H1 (cell line): ENCODE results near the gene BRPF1. TPM values are rescaled to one million over a fixed set of nuclear protein-coding genes. Genes with fewer than 3 reads are reported as not detected.

Experiments used
- CTCF ChIA-PET: fragments of 300-600 bp; sonication (Branson Sonifier 250); formaldehyde crosslinking; loops from one replicate; lab custom pipeline; 2021; ENCODE audit not compliant: partially characterized antibody; lab: Charles Lee
- POLR2A ChIA-PET: fragments of 300-600 bp; sonication (Branson Sonifier 250); formaldehyde crosslinking; loops from one replicate; lab custom pipeline; 2021; ENCODE audit warnings: inconsistent platforms; ENCODE audit not compliant: partially characterized antibody; lab: Charles Lee
- DNase-seq, 2 experiments: peaks; one replicate each; pipeline versions ENCODE4 v3.0.0 to v3.0.0-alpha.2; 2010 to 2022; ENCODE audit warnings: low spot score in 2 of 2, low read depth in 1 of 2, mixed read lengths in 1 of 2
- FAIRE-seq: peaks from 2 replicates; lab custom pipeline; 2011; peaks lifted over from hg19 to GRCh38; lab: Jason Lieb, UNC
- H2AFZ ChIP-seq: 2 replicates; pipeline ENCODE4 v1.8.1; 2012; ENCODE audit warnings: low read length, inconsistent platforms
- H2AK5ac ChIP-seq: 2 replicates; pipeline ENCODE4 v1.6.1; 2013; ENCODE audit warnings: low read depth, low read length
- H2BK120ac ChIP-seq: replicated peaks from 2 replicates; pipeline ENCODE3; 2013; ENCODE audit warnings: low read depth, low read length, inconsistent platforms
- H2BK12ac ChIP-seq: 2 replicates; pipeline ENCODE4 v1.6.1; 2013; ENCODE audit warnings: low read depth, low read length
- H2BK15ac ChIP-seq: 2 replicates; pipeline ENCODE4 v1.6.1; 2013; ENCODE audit warnings: low read length
- H2BK20ac ChIP-seq: 2 replicates; pipeline ENCODE4 v1.6.1; 2013; ENCODE audit warnings: low read length
- H2BK5ac ChIP-seq: 2 replicates; pipeline ENCODE4 v1.6.1; 2013; ENCODE audit warnings: low read depth, low read length
- H3K14ac ChIP-seq: 2 replicates; pipeline ENCODE4 v1.6.1; 2013; ENCODE audit warnings: inconsistent platforms; ENCODE audit not compliant: insufficient read length
- H3K18ac ChIP-seq: 2 replicates; pipeline ENCODE4 v1.6.1; 2013; ENCODE audit warnings: low read length; ENCODE audit errors: extremely low read depth
- H3K23ac ChIP-seq: 2 replicates; pipeline ENCODE4 v1.6.1; 2013; ENCODE audit warnings: inconsistent platforms; ENCODE audit not compliant: insufficient read length
- H3K23me2 ChIP-seq: 2 replicates; pipeline ENCODE4 v1.6.1; 2013; ENCODE audit warnings: low read depth, low read length
- H3K27ac ChIP-seq: 2 replicates; pipeline ENCODE4 v1.6.1; 2011; ENCODE audit warnings: low read depth, low read length, inconsistent platforms
- H3K27me3 ChIP-seq, 4 experiments: replicated peaks in 1 of 4; 1 replicate in 1 of 4; 2 replicates in 3 of 4; pipeline versions ENCODE4 v1.6.1 to v1.8.1; 2011 to 2013; ENCODE audit warnings: low read length in 3 of 4, mild to moderate bottlenecking in 3 of 4, inconsistent platforms in 2 of 4, mixed read lengths in 2 of 4, moderate library complexity in 1 of 4; ENCODE audit not compliant: control insufficient read depth in 3 of 4, insufficient read depth in 3 of 4; ENCODE audit errors: extremely low read depth in 1 of 4
- H3K36me3 ChIP-seq, 4 experiments: 2 replicates each; pipeline versions ENCODE4 v1.6.1 to v1.8.1; 2011 to 2013; ENCODE audit warnings: mild to moderate bottlenecking in 4 of 4, low read length in 3 of 4, moderate library complexity in 2 of 4, control low read depth in 1 of 4, inconsistent platforms in 1 of 4; ENCODE audit not compliant: insufficient read depth in 4 of 4, control insufficient read depth in 2 of 4
- H3K4ac ChIP-seq: replicated peaks from 2 replicates; pipeline ENCODE3; 2013; ENCODE audit warnings: low read length, low read depth, mixed read lengths, inconsistent platforms; ENCODE audit not compliant: insufficient read length
- H3K4me1 ChIP-seq, 4 experiments: replicated peaks in 1 of 4; 1 replicate in 1 of 4; 2 replicates in 3 of 4; pipeline versions ENCODE4 v1.6.1 to v1.8.1; 2011 to 2013; ENCODE audit warnings: low read length in 3 of 4, inconsistent platforms in 2 of 4, mixed read lengths in 1 of 4; ENCODE audit not compliant: insufficient read depth in 4 of 4, control insufficient read depth in 3 of 4
- H3K4me2 ChIP-seq, 2 experiments: 2 replicates each; pipeline versions ENCODE4 v1.6.1 to v1.8.1; 2011 to 2013; ENCODE audit warnings: low read depth in 2 of 2, low read length in 2 of 2, control low read depth in 1 of 2, inconsistent platforms in 1 of 2, mild to moderate bottlenecking in 1 of 2; ENCODE audit not compliant: insufficient read depth in 1 of 2
- H3K4me3 ChIP-seq, 4 experiments: fragments of 200-600, 300-600 bp in 1 of 4; sonication (generic), shearing (Covaris generic), sonication (Bioruptor Twin) in 1 of 4; 2 replicates each; pipeline versions ENCODE4 v1.5.1 to v1.8.1; 2011 to 2016; ENCODE audit warnings: low read length in 4 of 4, low read depth in 3 of 4, control low read depth in 2 of 4, inconsistent platforms in 2 of 4, mild to moderate bottlenecking in 2 of 4, mixed read lengths in 1 of 4, moderate library complexity in 1 of 4; ENCODE audit not compliant: insufficient read depth in 2 of 4; ENCODE audit errors: extremely low read depth in 1 of 4
- H3K56ac ChIP-seq: replicated peaks from 2 replicates; pipeline ENCODE3; 2013; ENCODE audit warnings: low read depth, mild to moderate bottlenecking, mixed read lengths, low read length, inconsistent platforms; ENCODE audit not compliant: insufficient read length
- H3K79me1 ChIP-seq: 2 replicates; pipeline ENCODE4 v1.6.1; 2013; ENCODE audit warnings: low read depth, low read length, control low read depth
- H3K79me2 ChIP-seq, 2 experiments: 2 replicates each; pipeline versions ENCODE4 v1.6.1 to v1.8.1; 2012 to 2013; ENCODE audit warnings: low read length in 2 of 2, mild to moderate bottlenecking in 2 of 2, inconsistent platforms in 1 of 2; ENCODE audit not compliant: insufficient read depth in 2 of 2, control insufficient read depth in 1 of 2
- H3K9ac ChIP-seq, 4 experiments: replicated peaks in 1 of 4; 1 replicate in 1 of 4; 2 replicates in 3 of 4; pipeline versions ENCODE4 v1.6.1 to v1.8.1; 2011 to 2013; ENCODE audit warnings: low read depth in 3 of 4, low read length in 3 of 4, control low read depth in 2 of 4, mild to moderate bottlenecking in 2 of 4, moderate library complexity in 2 of 4, inconsistent platforms in 1 of 4; ENCODE audit errors: extremely low read depth in 1 of 4
- H3K9me3 ChIP-seq, 2 experiments: 2 replicates each; pipeline versions ENCODE4 v1.6.1 to v1.8.1; 2012 to 2013; ENCODE audit warnings: mild to moderate bottlenecking in 2 of 2, moderate library complexity in 2 of 2, control low read depth in 1 of 2, inconsistent platforms in 1 of 2, low read depth in 1 of 2, low read length in 1 of 2, mixed read lengths in 1 of 2; ENCODE audit not compliant: insufficient read depth in 2 of 2
- H4K20me1 ChIP-seq, 2 experiments: replicated peaks in 1 of 2; 2 replicates each; pipeline versions ENCODE3 to v1.8.1; 2011 to 2013; ENCODE audit warnings: inconsistent platforms in 2 of 2, low read length in 2 of 2, mild to moderate bottlenecking in 1 of 2; ENCODE audit not compliant: insufficient read depth in 2 of 2, control insufficient read depth in 1 of 2
- H4K5ac ChIP-seq: 2 replicates; pipeline ENCODE4 v1.6.1; 2013; ENCODE audit warnings: low read length, low read depth, mixed read lengths, inconsistent platforms; ENCODE audit not compliant: insufficient read length
- H4K8ac ChIP-seq: 2 replicates; pipeline ENCODE4 v1.8.0; 2013; ENCODE audit warnings: mild to moderate bottlenecking, moderate library complexity, low read length, inconsistent platforms; ENCODE audit not compliant: insufficient read depth; ENCODE audit errors: extremely low read depth
- H4K91ac ChIP-seq: replicated peaks from 2 replicates; pipeline ENCODE3; 2013; ENCODE audit warnings: low read length, mixed read lengths, inconsistent platforms; ENCODE audit not compliant: insufficient read length
- BACH1 ChIP-seq: IDR thresholded peaks from 2 replicates; pipeline ENCODE4 v1.6.1; 2012; ENCODE audit warnings: low read length, improper control_type of control experiment
- SRF ChIP-seq: IDR thresholded peaks from 2 replicates; pipeline ENCODE4 v1.6.1; 2011; ENCODE audit warnings: mild to moderate bottlenecking, low read depth, low read length, moderate library complexity
- YY1 ChIP-seq: IDR thresholded peaks from 2 replicates; pipeline ENCODE4 v1.6.1; 2011; ENCODE audit warnings: low read depth, mild to moderate bottlenecking, low read length
- WGBS, 2 experiments: shearing (Covaris generic) in 1 of 2; methylation state at CpG; one replicate each; pipeline versions ENCODE4 v1.1.6 to v1.1.7; 2013 to 2015; ENCODE audit warnings: low lambda C conversion rate in 2 of 2, mixed read lengths in 2 of 2, inconsistent platforms in 1 of 2, low coverage in 1 of 2, missing lambda C conversion rate in 1 of 2; ENCODE audit not compliant: insufficient replicate concordance in 2 of 2, insufficient coverage in 1 of 2, insufficient read length in 1 of 2; ENCODE audit errors: extremely low coverage in 1 of 2, missing lambda C conversion rate in 1 of 2; 5-methylcytosine and 5-hydroxymethylcytosine counted together
- polyA plus RNA-seq, 7 experiments: library from polyadenylated mRNA; depleted of rRNA in 3 of 7; stranded (reverse) in 5 of 7; unstranded in 2 of 7; fragments of >200 nt in 5 of 7; fragments of 200-250 nt in 2 of 7; gene quantifications; 1 replicate in 5 of 7; 2 replicates in 1 of 7; 4 replicates in 1 of 7; pipeline versions ENCODE4 v1.2.1 to v1.2.3, GENCODE V29; 2011 to 2013; ENCODE audit warnings: missing spikeins in 2 of 7, mixed read lengths in 2 of 7
- total RNA-seq: library from RNA; stranded (reverse); fragmentation: NEBNext Ultra II Directional; extraction: Animal tissue kit (Norgen Biotek cat#: 25700); gene quantifications from 2 replicates; pipeline ENCODE4 v1.2.1, GENCODE V29; 2021

Gene BRPF1
- total and polyA plus RNA-seq, 2 of the 8 experiments (the other 6 are each of a cell fraction or from before 2014, with no cell fraction given): 11.3 to 21.7 TPM

DNA sequence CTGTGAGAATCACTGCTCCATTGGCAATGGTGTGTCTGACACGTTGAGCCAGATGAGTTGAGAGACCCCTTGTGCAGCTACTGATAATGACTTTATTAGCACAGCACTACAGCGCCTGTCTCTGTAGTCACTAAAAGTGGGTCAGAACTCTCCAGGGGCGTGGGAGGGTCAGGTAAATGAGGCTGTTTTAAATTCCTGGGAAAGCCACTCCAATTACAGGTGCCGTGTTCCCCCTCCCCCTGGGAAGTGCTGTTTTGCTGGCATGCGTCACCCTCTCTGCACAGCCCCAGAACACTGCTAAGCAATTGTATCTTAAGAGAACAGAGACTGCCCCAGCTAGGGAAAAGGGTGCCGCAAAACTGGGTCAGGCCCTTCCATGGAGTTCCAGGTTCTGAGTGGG, 49.4 kb upstream of the BRPF1 start:
- Histone ChIP-seq H3K23me2 (no peaks in the 10 kb centered on the region), H3K23ac (no peak overlapping the region), H2AFZ (no peak overlapping the region), H2BK20ac (no peak overlapping the region), H4K91ac (no peak overlapping the region), H2BK15ac (no peak overlapping the region), H4K20me1 (peaks cover 1 to 5% of the 10 kb centered on the region in 2 experiments), H3K4me1 (no peaks in the 10 kb centered on the region), H3K79me1 (no peaks in the 10 kb centered on the region), H4K8ac (no peak overlapping the region), H2BK120ac (no peak overlapping the region), H3K18ac (no peak overlapping the region), H3K9ac (no peak overlapping the region), H2BK5ac (no peak overlapping the region; the same call in 1 of the 2 replicates), H3K27me3 (no peaks in the 10 kb centered on the region), H3K14ac (no peak overlapping the region), H3K79me2 (no peaks in the 10 kb centered on the region), H3K4ac (no peak overlapping the region), H3K9me3 (no peaks in the 10 kb centered on the region), H2BK12ac (no peak overlapping the region), H3K27ac (no peak overlapping the region), H3K56ac (no peak overlapping the region), H4K5ac (no peak overlapping the region), H3K36me3 (peaks cover 15 to 59% (median 33%) of the 10 kb centered on the region in 4 experiments), H3K4me3 (no peak overlapping the region), H2AK5ac (no peak overlapping the region), H3K4me2 (no peak overlapping the region)
- FAIRE-seq (no peak), DNase-seq (no peak)
- 91% methylated on average over 6 of the region's 6 CpGs; no CpG with 5 or more reads in 1 of the 2 experiments for WGBS, 2 experiments
- TF ChIP-seq YY1: no peak
- no peak for TF ChIP-seq SRF
- TF ChIP-seq BACH1: no peak
- POLR2A ChIA-PET: interaction anchor here (0.8 kb wide), 1 partner anchor 30 kb away, joined by 3 read pairs; no protein-coding TSS in a partner anchor
- CTCF ChIA-PET: interaction anchor here (0.9 to 2.4 kb wide), 3 partner anchors 46 to 181 kb away, joined by 5 to 6 read pairs (median 5); no protein-coding TSS in a partner anchor
